Caco-2 (cell line): Measurements from ENCODE around the gene EPS8L3. TPM values are rescaled to one million over a fixed set of nuclear protein-coding genes. Genes with fewer than 3 reads are reported as not detected.
A peak's percentile ranks its signal among the peaks of the same experiment; 100 is the strongest.

Source experiments
- BruUV-seq: library from RNA; stranded (reverse); fragments of 400-500 nt; replicated peaks from 2 replicates; lab custom pipeline; 2021; lab: Mats Ljungman, UMichigan
- CTCF ChIA-PET: fragments of 300-600 bp; sonication (Branson Sonifier 250); formaldehyde crosslinking; loops from one replicate; lab custom pipeline; 2022; ENCODE audit warnings: antibody characterized with exemption; lab: Charles Lee
- POLR2A ChIA-PET: fragments of 300-600 bp; sonication (Branson Sonifier 250); formaldehyde crosslinking; loops from one replicate; lab custom pipeline; 2022; ENCODE audit warnings: antibody characterized with exemption; lab: Charles Lee
- DNase-seq, 2 experiments: peaks; one replicate each; pipeline versions ENCODE4 v3.0.0 to v3.0.0-alpha.2; 2020 to 2022
- H3K27me3 ChIP-seq: replicated peaks from 2 replicates; pipeline ENCODE4 v1.6.0; 2011; ENCODE audit warnings: low read length; ENCODE audit not compliant: control insufficient read depth, insufficient read depth
- H3K36me3 ChIP-seq: 2 replicates; pipeline ENCODE4 v1.5.1; 2011; ENCODE audit warnings: low read length; ENCODE audit not compliant: control insufficient read depth, insufficient read depth
- H3K4me1 ChIP-seq: fragments of 250-450 bp; sonication (Bioruptor Pico); 2 replicates; pipeline ENCODE4 v1.5.1; 2020; ENCODE audit warnings: mild to moderate bottlenecking
- H3K4me3 ChIP-seq: 2 replicates; pipeline ENCODE4 v1.5.1; 2011; ENCODE audit warnings: low read depth, mild to moderate bottlenecking, control low read depth, low read length
- H3K9me3 ChIP-seq: fragments of 250-450 bp; sonication (Bioruptor Pico); 2 replicates; pipeline ENCODE4 v1.5.1; 2020; ENCODE audit warnings: mild to moderate bottlenecking, moderate library complexity
- H3K27ac Mint-ChIP-seq: one replicate; pipeline ENCODE4 v1.8.0; 2022; ENCODE audit warnings: mixed read lengths; ENCODE audit not compliant: unreplicated experiment
- H3K27me3 Mint-ChIP-seq: one replicate; pipeline ENCODE4 v1.8.0; 2022; ENCODE audit warnings: mixed read lengths; ENCODE audit not compliant: insufficient read depth, unreplicated experiment
- H3K36me3 Mint-ChIP-seq: one replicate; pipeline ENCODE4 v1.8.0; 2022; ENCODE audit warnings: mild to moderate bottlenecking, mixed read lengths; ENCODE audit not compliant: insufficient read depth, unreplicated experiment
- H3K4me1 Mint-ChIP-seq: one replicate; pipeline ENCODE4 v1.8.0; 2022; ENCODE audit warnings: low read depth, mixed read lengths; ENCODE audit not compliant: unreplicated experiment
- H3K4me3 Mint-ChIP-seq: one replicate; pipeline ENCODE4 v1.8.0; 2022; ENCODE audit warnings: mild to moderate bottlenecking, moderate library complexity, mixed read lengths; ENCODE audit not compliant: unreplicated experiment
- H3K9me3 Mint-ChIP-seq: one replicate; pipeline ENCODE4 v1.8.0; 2022; ENCODE audit warnings: mixed read lengths; ENCODE audit not compliant: unreplicated experiment
- CTCF ChIP-seq, 2 experiments: fragments of 200-600 bp in 1 of 2; IDR thresholded peaks; 1 replicate in 1 of 2; 2 replicates in 1 of 2; pipeline versions ENCODE4 v1.5.1 to v1.8.0; 2011 to 2022; ENCODE audit warnings: antibody characterized with exemption in 1 of 2, control low read depth in 1 of 2, inconsistent platforms in 1 of 2, low read depth in 1 of 2, low read length in 1 of 2, mild to moderate bottlenecking in 1 of 2, moderate library complexity in 1 of 2; ENCODE audit not compliant: insufficient read depth in 1 of 2, severe bottlenecking in 1 of 2, unreplicated experiment in 1 of 2
- intact Hi-C: fragments of 100-400 bp; cut with micrococcal nuclease; formaldehyde crosslinking; loops from one replicate; pipeline ENCODE4 v1.10.0; 2022; ENCODE audit not compliant: unreplicated experiment
- total RNA-seq: library from RNA; stranded (reverse); gene quantifications from 2 replicates; pipeline ENCODE4 v1.2.3, GENCODE V29; 2022

EPS8L3 gene
- total RNA-seq, 1 experiment from 2014 or later, result 15.3 TPM

DNA sequence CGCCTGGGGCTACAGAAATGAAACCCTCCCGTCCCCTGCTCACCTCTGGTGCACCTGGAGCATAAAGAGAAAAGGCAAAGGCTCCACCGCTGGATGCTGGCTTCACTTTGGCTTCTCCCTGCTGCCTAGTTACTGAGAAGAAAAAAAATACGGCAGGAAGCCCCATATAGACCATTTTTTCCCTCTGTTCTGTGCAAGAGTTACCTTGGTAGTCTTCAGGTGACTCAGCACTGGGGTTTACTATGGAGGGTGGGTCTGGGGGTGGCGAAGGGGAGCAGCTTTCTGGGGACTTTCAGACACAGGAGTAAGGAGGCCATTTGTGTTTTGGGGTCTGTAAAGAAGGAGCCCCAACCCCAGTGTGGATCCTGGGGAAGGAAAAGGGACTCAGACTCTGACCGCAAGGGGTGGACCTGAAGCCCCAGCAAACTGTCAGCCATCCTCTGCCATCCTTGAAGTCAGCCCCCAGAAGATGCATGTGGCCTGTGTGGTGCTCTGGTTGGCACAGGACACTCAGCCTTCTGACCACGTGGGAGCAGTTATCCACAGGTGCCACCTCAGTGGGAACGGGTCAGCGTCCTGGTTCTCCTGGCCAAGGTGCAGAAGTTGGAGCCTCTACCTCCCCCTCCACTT is 25.9 kb upstream of the EPS8L3 start:
- intact Hi-C loops, result loop anchor here (5.0 kb wide), 1 partner anchor 88 kb away; no protein-coding TSS in a partner anchor
- BruUV-seq, result no TSS peak
- H3K9me3 Mint-ChIP-seq, result no peaks in the 10 kb centered on the region
- H3K27ac Mint-ChIP-seq, result no peak overlapping the region
- no peak overlapping the region for H3K4me3 Mint-ChIP-seq
- peaks cover 7% of the 10 kb centered on the region for H3K4me1 Mint-ChIP-seq
- CTCF ChIA-PET, result interaction anchor here (0.6 to 1.5 kb wide), 8 partner anchors 12 to 247 kb away, joined by 3 to 4 read pairs (median 3); no protein-coding TSS in a partner anchor
- no peaks in the 10 kb centered on the region for H3K36me3 ChIP-seq
- no peak overlapping the region for H3K4me3 ChIP-seq
- no peak for TF ChIP-seq CTCF (IDR thresholded peaks at IDR 0.05; ENCODE audit: insufficient read depth in 1 of 2, low read depth in 1 of 2, low read length in 1 of 2, severe bottlenecking in 1 of 2, unreplicated experiment in 1 of 2)
- no peaks in the 10 kb centered on the region for H3K27me3 Mint-ChIP-seq
- no peaks in the 10 kb centered on the region for H3K27me3 ChIP-seq
- POLR2A ChIA-PET, result no interaction called here
- no peaks in the 10 kb centered on the region for H3K9me3 ChIP-seq
- DNase-seq, result no peak
- H3K4me1 ChIP-seq, result peaks cover 13% of the 10 kb centered on the region
- H3K36me3 Mint-ChIP-seq, result no peaks in the 10 kb centered on the region

GRCh38 chr1:109788695-109789521 is 25.2 kb upstream of the EPS8L3 start:
- BruUV-seq, result no TSS peak
- H3K27me3 Mint-ChIP-seq, result no peaks in the 10 kb centered on the region
- Histone ChIP-seq H3K27me3 (no peaks in the 10 kb centered on the region), H3K4me3 (no peak overlapping the region), H3K36me3 (no peaks in the 10 kb centered on the region), H3K4me1 (peaks cover 13% of the 10 kb centered on the region), H3K9me3 (no peaks in the 10 kb centered on the region)
- H3K27ac Mint-ChIP-seq, result no peak overlapping the region
- peak; percentile 38 to 42 for TF ChIP-seq CTCF (IDR thresholded peaks at IDR 0.05; ENCODE audit: insufficient read depth in 1 of 2, low read depth in 1 of 2, low read length in 1 of 2, severe bottlenecking in 1 of 2, unreplicated experiment in 1 of 2)
- H3K9me3 Mint-ChIP-seq, result no peaks in the 10 kb centered on the region
- no peaks in the 10 kb centered on the region for H3K36me3 Mint-ChIP-seq
- H3K4me3 Mint-ChIP-seq, result no peak overlapping the region
- H3K4me1 Mint-ChIP-seq, result peaks cover 7% of the 10 kb centered on the region
- intact Hi-C loops, result loop anchor here (5.0 kb wide), 1 partner anchor 88 kb away; no protein-coding TSS in a partner anchor
- peak in 1 of 2 experiments; percentile 30 for DNase-seq
- POLR2A ChIA-PET, result no interaction called here
- CTCF ChIA-PET, result interaction anchor here (0.6 to 1.5 kb wide), 8 partner anchors 11 to 247 kb away, joined by 3 to 4 read pairs (median 4); partner anchors contain the start of gene AHCYL1

- H3K4me1 Mint-ChIP-seq, result peaks cover 7% of the 10 kb centered on the region
- intact Hi-C loops, result loop anchor here (5.0 kb wide), 1 partner anchor 89 kb away; no protein-coding TSS in a partner anchor
- no peaks in the 10 kb centered on the region for H3K9me3 ChIP-seq
- H3K9me3 Mint-ChIP-seq, result no peaks in the 10 kb centered on the region
- H3K27ac Mint-ChIP-seq, result no peak overlapping the region
- ChIA-PET CTCF (interaction anchor here (1.4 kb wide), 1 partner anchor 196 kb away, joined by 4 read pairs; the partner anchor contains the start of gene AHCYL1), POLR2A (no interaction called here)
- no peak overlapping the region for H3K4me3 ChIP-seq
- H3K36me3 Mint-ChIP-seq, result no peaks in the 10 kb centered on the region
- no peaks in the 10 kb centered on the region for H3K36me3 ChIP-seq
- peak in 1 of 2 experiments; percentile 18 for DNase-seq
- H3K27me3 Mint-ChIP-seq, result no peaks in the 10 kb centered on the region
- peaks cover 13% of the 10 kb centered on the region for H3K4me1 ChIP-seq
- no peak overlapping the region for H3K4me3 Mint-ChIP-seq
- no TSS peak for BruUV-seq
- H3K27me3 ChIP-seq, result no peaks in the 10 kb centered on the region
- no peak for TF ChIP-seq CTCF (IDR thresholded peaks at IDR 0.05; ENCODE audit: insufficient read depth in 1 of 2, low read depth in 1 of 2, low read length in 1 of 2, severe bottlenecking in 1 of 2, unreplicated experiment in 1 of 2)
Measured at GRCh38 chr1:109787845-109788601, 24.3 kb upstream of the EPS8L3 start.
